ENCODE results near the gene SLC17A7.
A peak's percentile ranks its signal among the peaks of the same experiment; 100 is the strongest.
"Not testable (repeated sequence)": the region's sequence is repeated elsewhere in the genome, so short reads cannot be mapped to it uniquely, and the experiment has no call there.

The SLC17A7 gene

DNA sequence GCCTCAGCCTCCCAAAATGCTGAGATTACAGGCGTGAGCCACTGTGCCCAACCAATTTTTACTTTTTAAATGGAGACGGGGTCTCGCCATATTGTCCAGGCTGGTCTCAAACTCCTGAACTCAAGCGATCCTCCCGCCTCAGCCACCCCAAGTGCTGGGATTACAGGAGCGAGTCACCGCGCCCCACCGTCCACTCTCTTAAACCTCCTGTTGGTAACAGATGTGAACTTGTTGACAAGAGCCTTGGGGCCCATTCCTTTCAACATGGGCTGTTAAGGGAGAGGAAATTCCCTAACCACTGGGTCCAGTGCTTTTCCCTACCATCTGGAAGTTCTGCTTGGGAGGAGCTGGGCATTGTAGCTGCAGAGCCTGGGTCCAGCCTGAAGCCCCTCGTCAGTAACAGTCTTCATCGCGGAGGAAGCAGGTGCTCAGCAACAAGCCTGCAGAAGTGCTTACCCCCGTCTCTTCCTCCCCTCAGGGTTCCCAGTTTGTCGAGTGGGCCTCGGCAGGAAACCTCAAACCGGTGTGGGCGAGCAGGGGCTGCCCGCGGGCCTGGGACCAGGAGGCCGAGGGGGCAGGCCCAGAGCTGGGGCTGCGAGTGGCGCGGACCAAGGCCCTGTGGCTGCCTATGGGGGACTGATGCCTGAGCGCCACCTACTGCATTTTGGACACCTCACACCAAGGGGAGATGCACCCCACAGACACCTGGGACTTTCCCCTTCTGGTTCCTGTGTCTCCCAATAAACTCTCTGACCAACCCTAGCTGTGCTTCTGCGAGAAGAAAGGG, 28.7 kb upstream of the SLC17A7 start:
- DNase-seq = peak; percentile 44 to 51

DNA sequence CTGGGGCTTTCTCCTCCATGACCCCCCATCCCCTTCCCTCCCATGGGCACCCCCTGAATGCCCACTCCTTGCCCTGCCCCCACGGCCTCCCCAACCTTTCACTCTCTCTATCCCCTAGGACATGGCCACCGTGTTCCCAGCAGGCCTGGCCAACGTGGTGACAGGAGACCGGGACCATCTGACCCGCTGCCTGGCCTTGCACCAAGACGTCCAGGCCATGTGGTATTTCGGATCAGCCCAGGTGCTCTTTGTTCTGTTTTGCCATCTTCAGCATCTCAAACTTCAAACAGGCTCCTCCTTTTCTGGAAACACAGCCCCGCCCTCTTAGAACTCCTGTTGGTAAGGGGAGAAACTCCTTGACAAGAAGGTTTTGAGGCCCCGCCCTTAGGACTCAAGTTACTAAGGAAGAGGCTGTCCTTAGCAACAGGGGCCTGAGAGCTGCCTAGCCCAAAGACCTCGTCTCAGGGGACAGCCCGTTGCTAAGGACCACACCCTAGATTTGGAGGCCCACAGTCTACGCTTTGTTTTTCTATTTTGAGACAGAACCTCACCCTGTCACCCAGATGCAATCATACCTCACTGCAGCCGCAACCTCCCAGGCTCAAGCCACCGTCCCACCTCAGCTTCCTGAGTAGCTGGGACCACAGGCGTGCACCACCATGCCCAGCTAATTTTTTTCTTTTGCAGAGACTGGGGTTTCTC, 27.6 kb upstream of the SLC17A7 start:
- DNase-seq = peak; percentile 63 to 65

DNA sequence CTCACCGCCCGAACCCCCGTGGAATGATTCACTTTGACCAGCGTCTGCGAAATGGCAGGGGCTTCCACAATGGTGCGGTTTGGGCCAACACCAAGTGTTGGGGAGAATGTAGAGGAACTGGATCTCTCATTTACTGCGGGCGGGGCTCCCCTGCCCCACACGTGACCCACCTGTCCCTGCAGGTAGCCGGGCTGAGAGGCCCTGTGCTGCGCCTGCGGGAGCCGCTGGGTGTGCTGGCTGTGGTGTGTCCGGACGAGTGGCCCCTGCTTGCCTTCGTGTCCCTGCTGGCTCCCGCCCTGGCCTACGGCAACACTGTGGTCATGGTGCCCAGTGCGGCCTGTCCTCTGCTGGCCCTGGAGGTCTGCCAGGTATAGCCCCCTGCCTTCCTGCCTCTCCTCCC, 26.9 kb upstream of the SLC17A7 start:
- no peak for DNase-seq

DNA sequence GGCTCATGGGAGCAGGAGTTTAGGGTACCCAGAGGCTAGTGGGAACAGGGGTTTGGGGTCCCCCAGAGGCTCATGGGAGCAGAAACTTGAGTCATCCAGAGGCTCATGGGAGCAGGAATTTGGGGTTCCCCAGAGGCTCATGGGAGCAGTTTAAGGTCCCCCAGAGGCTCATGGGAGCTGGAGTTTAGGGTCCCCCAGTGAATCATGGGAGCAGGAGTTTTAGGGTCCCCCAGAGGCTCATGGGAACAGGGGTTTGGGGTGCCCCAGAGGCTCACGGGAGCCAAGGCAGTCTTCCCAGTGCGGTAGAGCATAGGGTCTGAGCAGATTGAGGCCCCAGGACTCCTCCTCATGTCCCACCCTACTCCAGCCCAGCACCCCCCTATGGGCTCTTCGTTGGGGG, 24.0 kb upstream of the SLC17A7 start:
- no peak for DNase-seq

DNA sequence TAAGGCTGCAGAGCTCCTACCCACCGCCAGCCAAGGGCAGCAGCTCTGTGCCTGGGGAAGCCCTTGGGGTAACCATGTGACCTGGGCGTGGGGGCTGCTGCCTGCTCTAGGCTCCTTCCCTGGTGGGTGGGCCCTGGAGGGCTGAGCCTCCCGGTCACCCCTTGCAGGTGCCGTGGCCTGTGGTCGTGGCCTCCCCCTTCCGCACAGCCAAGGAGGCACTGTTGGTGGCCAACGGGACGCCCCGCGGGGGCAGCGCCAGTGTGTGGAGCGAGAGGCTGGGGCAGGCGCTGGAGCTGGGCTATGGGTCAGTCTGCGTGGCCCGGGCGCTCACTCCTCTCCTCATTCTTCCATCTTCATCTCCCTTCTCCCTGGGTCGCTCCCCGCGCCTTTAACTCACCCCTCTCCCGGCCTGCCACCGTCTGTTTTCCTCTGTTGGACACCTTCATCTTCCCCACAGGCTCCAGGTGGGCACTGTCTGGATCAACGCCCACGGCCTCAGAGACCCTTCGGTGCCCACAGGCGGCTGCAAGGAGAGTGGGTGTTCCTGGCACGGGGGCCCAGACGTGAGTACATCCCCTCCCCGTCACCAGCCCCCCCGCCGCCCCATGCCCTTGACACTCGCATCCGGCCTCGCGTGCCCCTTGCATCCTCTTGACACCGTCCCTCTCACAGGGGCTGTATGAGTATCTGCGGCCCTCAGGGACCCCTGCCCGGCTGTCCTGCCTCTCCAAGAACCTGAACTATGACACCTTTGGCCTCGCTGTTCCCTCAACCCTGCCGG, 22.8 kb upstream of the SLC17A7 start:
- no peak for DNase-seq

DNA sequence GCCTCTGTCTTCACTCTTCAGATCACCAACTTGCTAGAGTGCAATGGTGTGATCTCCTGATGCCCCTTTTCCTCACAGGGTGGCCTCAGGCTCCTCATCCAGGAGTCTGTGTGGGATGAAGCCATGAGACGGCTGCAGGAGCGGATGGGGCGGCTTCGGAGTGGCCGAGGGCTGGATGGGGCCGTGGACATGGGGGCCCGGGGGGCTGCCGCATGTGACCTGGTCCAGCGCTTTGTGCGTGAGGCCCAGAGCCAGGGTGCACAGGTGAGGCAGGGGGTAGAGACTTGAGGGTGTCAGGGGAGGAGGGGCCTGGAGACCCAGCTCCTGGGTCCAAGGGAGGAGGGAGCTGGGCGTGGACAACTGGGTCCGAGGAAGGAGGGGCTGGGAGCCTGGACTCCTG, 21.2 kb upstream of the SLC17A7 start:
- DNase-seq = no peak

DNA sequence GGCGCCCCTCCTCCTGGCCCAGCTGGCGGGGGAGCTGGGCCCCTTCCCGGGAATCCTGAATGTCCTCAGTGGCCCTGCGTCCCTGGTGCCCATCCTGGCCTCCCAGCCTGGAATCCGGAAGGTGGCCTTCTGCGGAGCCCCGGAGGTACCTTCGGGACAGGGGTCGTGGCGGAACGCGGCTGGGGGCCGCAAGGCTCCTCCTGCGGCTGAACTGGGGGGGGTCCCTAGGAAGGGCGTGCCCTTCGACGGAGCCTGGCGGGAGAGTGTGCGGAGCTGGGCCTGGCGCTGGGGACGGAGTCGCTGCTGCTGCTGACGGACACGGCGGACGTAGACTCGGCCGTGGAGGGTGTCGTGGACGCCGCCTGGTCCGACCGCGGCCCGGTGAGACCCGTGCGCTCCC, 20.3 kb upstream of the SLC17A7 start:
- DNase-seq = no peak

DNA sequence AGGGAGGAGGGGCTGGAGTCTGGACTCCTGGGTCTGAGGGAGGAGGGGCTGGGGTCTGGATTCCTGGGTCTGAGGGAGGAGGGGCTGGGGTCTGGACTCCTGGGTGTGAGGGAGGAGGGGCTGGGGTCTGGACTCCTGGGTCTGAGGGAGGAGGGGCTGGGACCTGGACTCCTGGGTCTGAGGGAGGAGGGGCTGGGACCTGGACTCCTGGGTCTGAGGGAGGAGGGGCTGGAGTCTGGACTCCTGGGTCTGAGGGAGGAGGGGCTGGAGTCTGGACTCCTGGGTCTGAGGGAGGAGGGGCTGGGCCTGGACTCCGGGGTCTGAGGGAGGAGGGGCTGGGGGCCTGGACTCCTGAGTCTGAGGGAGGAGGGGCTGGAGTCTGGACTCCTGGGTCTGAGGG, 19.8 kb upstream of the SLC17A7 start:
- not testable (repeated sequence) for DNase-seq

GRCh38 chr19:49459388-49459787, 18.1 kb upstream of the SLC17A7 start:
- no peak for DNase-seq

DNA sequence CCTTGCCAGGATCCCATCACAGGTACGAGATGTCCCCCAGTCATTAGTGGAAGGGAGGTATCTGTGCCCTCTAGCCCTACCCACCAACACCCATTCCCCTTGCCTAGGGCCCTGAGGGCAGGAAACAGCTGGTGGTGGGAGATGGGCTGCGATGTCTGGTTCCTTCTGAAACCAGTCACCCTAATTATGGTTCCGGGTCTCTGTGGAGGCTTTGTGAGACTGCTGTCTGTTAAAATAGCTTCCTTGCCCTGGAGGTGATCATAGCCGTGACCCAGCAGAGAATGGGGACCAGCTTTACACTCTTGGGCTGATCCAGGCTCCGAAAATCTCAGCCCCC, 17.2 kb upstream of the SLC17A7 start:
- DNase-seq = no peak

GRCh38 chr19:49456326-49456725, 15.0 kb upstream of the SLC17A7 start:
- no peak for DNase-seq

DNA sequence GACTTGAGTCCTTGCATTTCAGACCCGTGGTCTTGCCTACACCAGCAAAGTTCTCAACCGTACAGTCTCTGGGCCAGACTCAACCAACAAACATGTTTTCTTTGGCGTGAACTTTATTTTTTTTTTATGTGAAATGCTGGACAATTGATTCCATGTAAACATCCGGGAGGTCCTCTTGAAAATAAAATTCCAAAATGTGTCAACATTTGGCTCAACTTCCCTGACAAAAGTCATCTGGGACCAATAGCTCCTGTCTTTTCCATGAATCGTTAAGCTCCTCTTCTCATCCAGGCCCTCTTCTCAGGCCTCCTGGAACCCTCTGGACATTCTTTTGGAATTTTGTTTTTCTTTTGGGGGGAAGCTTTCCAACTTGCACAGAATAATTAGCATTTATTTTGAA, 14.4 kb upstream of the SLC17A7 start:
- DNase-seq = no peak

- DNase-seq = no peak
Observed at GRCh38 chr19:49453757-49454240, 12.5 kb upstream of the SLC17A7 start.

DNA sequence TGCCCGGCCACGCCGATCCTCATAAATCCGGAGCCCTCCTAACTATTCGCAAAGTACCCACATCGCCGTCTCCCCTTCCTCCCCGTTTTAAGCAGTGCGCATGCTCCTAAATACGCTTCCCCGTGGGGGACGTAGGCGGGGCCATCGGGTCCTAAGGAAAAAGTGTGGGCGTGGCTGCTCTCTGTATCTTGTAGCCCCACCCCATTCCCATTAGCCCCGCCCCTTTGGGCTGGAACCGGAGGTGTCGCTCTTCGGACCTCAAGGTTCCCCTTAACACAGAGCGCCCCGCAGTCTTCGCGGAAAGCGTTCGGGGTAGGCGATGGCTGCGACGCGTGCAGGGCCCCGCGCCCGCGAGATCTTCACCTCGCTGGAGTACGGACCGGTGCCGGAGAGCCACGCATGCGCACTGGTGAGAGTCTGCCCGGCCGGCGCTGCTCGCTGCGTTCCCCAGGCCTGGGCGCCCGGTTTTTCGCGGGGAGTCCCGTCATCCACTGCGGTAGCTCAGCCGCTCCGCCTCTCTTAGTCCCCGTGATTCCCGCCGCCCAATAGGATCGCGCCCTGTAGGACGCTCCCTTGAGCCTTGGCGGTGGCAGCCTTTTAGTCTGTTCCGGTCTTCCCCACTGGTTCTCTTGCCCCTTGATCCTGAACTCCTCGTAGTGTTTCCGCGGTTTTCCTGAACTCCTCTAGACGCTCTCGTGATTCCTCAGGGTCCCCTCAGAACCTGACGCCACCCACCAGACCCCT, 11.9 kb upstream of the SLC17A7 start, which contains the start of gene ALDH16A1:
Gene ALDH16A1, plus strand, starts transcription at position 213 of the 744 bp plus-strand sequence. Its CDS starts 107 bp downstream, at position 320.
- peak; percentile 95 to 96 for DNase-seq

- peak; percentile 93 for DNase-seq
Observed at GRCh38 chr19:49451430-49452181, 10.3 kb upstream of the SLC17A7 start, which contains the start of gene PIH1D1. TSS of gene PIH1D1 (minus strand) at chr19:49451814. CDS start at chr19:49451574, 240 bp downstream.

DNA sequence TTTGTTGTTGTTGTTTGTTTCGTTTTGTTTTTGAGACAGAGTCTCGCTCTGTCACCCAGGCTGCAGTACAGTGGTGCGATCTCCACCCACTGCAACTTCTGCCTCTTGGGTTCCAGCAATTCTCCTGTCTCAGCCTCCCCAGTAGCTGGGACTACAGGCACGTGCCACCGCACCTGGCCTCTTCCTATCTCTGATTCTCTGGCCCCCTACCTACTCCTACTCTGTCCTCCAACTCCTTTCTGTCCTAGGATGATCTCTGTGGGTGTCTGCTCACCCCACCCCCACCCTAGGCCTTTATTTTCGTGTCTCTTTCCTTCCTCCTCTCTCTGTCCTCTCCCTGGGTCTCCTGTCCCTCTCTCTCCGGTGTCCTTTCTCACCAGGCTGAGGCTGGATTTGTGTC, 9.1 kb upstream of the SLC17A7 start:
- no peak for DNase-seq

DNA sequence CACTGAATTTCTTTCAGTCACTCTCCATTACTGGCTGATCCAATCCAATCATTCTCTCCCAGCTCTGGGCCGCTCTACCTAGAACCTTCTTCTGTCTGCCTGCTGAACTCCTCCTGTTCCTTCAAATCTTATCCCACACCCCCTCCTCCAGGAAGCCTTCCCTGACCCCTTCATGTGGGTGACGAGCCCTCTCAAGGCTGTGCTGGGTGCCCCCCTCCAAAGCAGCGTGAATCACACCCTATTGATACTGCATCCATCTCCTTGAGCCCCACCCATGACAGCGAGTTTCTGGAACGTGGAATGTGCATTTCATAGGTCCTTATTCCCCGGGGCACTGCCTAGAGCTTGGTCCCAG, 7.1 kb upstream of the SLC17A7 start:
- no peak for DNase-seq

DNA sequence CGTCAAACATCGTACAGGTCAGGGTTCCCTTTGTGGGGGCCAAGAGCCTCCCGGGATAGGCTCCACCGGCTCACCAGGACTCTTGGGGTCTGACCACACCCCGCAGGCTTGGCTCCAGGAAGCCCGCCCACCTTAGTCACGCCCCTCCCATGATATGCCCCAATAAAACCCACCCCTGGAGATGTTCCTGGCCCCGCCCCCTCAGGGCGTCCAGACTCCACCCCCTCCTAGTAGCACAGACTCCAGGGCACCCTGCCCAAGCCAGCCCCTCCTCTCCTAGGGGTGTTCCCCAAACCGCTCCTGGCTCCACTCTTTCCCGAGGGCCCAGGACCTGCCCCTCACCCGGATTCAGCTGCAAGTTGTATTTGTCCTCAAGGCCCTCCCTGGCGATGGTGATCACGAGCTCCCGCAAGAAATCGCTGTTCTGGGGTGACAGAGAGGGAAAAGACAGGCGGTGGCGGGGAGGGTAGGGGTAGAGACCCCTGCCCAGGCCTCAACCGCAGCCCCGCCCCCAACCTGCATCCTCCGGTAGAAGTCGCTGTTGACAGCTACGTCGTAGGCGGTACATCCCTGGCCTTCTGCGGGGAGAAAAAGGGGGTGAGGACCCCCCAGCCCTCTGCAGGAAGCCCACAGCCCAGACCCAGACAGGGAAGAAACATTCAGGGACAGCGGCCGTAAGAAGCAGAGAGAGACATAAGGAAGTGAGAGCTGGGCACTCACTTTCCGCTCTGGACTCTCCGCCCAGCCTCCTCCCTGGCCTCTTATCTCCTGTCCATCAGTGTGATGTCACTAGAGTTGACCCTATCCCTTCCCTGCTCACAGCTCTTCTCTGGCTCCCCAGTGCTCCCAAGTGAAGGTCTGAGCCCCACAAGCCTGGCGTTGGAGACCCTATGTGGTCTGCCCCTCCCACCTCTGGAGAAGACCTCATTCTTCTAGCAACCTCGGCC, 6.4 kb upstream of the SLC17A7 start:
- no peak for DNase-seq

DNA sequence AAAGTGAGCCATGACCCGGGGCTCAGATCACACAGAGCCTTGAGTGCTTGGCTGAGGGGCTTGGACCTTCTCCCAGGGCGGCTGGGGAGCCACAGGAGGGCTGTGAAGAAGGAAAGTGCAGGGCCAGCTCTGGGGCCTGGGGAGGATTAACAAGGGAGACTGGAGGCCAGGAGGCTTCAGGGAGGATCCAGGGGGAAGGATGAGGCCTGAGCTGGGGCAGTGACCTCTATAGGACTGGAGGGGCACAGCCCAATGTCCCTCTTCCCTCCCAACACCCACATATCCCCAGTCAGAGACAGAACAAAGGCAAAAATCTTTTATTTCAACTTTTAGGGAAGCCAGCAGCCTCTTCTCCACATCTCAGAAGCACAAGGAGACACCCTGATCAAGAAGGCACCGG, 4.7 kb upstream of the SLC17A7 start:
- DNase-seq = no peak

DNA sequence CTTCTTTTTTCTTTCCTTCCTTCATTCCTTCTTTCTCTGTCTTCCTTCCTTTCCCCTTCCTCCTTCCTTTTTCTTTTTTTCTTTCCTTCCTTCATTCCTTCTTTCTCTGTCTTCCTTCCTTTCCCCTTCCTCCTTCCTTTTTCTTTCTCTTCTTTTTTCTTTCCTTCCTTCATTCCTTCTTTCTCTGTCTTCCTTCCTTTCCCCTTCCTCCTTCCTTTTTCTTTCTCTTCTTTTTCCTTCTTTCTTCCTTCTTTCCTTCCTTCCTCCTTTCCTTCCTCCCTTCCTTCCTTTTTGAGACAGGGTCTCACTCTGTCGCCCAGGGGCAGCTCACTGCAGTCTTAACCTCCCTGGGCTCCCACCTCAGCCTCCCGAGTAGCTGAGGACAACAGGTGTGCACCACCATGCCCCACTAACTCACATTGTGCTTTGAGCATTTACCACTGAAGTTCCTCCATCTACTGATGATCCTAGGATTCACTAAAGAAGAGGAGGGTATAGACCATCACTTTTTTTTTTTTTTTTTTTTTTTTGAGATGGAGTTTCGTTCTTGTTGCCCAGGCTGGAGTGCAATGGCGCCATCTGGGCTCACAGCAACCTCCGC, 2.9 kb upstream of the SLC17A7 start:
- DNase-seq = not testable (repeated sequence)
